Mesenchymal stem cell (in vitro differentiated cells and primary cell): Measurements from ENCODE around the gene TPRA1.

Source experiments
- DNase-seq: peaks from one replicate; pipeline ENCODE4 v3.0.0-alpha.2; 2013
- H2AFZ ChIP-seq: one replicate; pipeline ENCODE4 v1.6.1; 2013; ENCODE audit warnings: low read depth, mild to moderate bottlenecking, control low read depth, inconsistent platforms, low read length, moderate library complexity
- H2AK5ac ChIP-seq: 2 replicates; pipeline ENCODE4 v1.6.1; 2013; ENCODE audit warnings: low read length, moderate library complexity, mild to moderate bottlenecking, inconsistent platforms; ENCODE audit not compliant: severe bottlenecking
- H2BK120ac ChIP-seq: one replicate; pipeline ENCODE4 v1.6.1; 2013; ENCODE audit warnings: low read depth, mild to moderate bottlenecking, inconsistent platforms, low read length, moderate library complexity
- H2BK12ac ChIP-seq, 2 experiments: one replicate each; pipeline ENCODE4 v1.6.1; 2013; ENCODE audit warnings: inconsistent platforms in 2 of 2, low read length in 2 of 2, mild to moderate bottlenecking in 2 of 2, moderate library complexity in 2 of 2, control low read depth in 1 of 2
- H2BK15ac ChIP-seq: one replicate; pipeline ENCODE4 v1.6.1; 2013; ENCODE audit warnings: mild to moderate bottlenecking, low read depth, inconsistent platforms; ENCODE audit not compliant: poor library complexity, severe bottlenecking
- H2BK5ac ChIP-seq: 2 replicates; pipeline ENCODE4 v1.6.1; 2013; ENCODE audit warnings: low read depth, mild to moderate bottlenecking, low read length, control low read depth, inconsistent platforms; ENCODE audit not compliant: poor library complexity, severe bottlenecking
- H3K14ac ChIP-seq, 2 experiments: one replicate each; pipeline ENCODE4 v1.6.1; 2013; ENCODE audit warnings: inconsistent platforms in 2 of 2, low read length in 2 of 2, control low read depth in 1 of 2, mild to moderate bottlenecking in 1 of 2, moderate library complexity in 1 of 2
- H3K18ac ChIP-seq, 2 experiments: one replicate each; pipeline ENCODE4 v1.6.1; 2013; ENCODE audit warnings: inconsistent platforms in 2 of 2, low read length in 2 of 2, control low read depth in 1 of 2, low read depth in 1 of 2, mild to moderate bottlenecking in 1 of 2
- H3K23ac ChIP-seq, 2 experiments: one replicate each; pipeline ENCODE4 v1.6.1; 2013; ENCODE audit warnings: inconsistent platforms in 2 of 2, low read length in 2 of 2, mild to moderate bottlenecking in 2 of 2, moderate library complexity in 2 of 2, control low read depth in 1 of 2
- H3K27ac ChIP-seq: 2 replicates; pipeline ENCODE4 v1.5.1; 2013; ENCODE audit warnings: mild to moderate bottlenecking, moderate library complexity, low read length, control low read depth, inconsistent platforms; ENCODE audit not compliant: poor library complexity, severe bottlenecking
- H3K27me3 ChIP-seq, 2 experiments: 2 replicates each; pipeline versions ENCODE4 v1.6.1 to v1.7.0; 2013; ENCODE audit warnings: low read length in 2 of 2, mild to moderate bottlenecking in 2 of 2, moderate library complexity in 2 of 2, control low read depth in 1 of 2, inconsistent platforms in 1 of 2; ENCODE audit not compliant: control insufficient read depth in 1 of 2, insufficient read depth in 1 of 2
- H3K36me3 ChIP-seq, 2 experiments: 2 replicates each; pipeline versions ENCODE4 v1.6.1 to v1.7.0; 2013; ENCODE audit warnings: low read length in 2 of 2, control low read depth in 1 of 2, inconsistent platforms in 1 of 2, low read depth in 1 of 2, mild to moderate bottlenecking in 1 of 2; ENCODE audit not compliant: insufficient read depth in 2 of 2, control insufficient read depth in 1 of 2
- H3K4ac ChIP-seq, 2 experiments: one replicate each; pipeline ENCODE4 v1.6.1; 2013; ENCODE audit warnings: inconsistent platforms in 2 of 2, low read length in 2 of 2, mild to moderate bottlenecking in 2 of 2, moderate library complexity in 2 of 2, control low read depth in 1 of 2, low read depth in 1 of 2
- H3K4me1 ChIP-seq: 2 replicates; pipeline ENCODE4 v1.6.1; 2013; ENCODE audit warnings: low read depth, low read length, control low read depth; ENCODE audit not compliant: control insufficient read depth, insufficient read depth
- H3K4me2 ChIP-seq: 2 replicates; pipeline ENCODE4 v1.6.1; 2013; ENCODE audit warnings: low read length, mild to moderate bottlenecking, inconsistent platforms; ENCODE audit not compliant: poor library complexity, severe bottlenecking
- H3K4me3 ChIP-seq, 2 experiments: 2 replicates each; pipeline versions ENCODE4 v1.5.1 to v1.7.0; 2013; ENCODE audit warnings: low read length in 2 of 2, mild to moderate bottlenecking in 2 of 2, control low read depth in 1 of 2, low read depth in 1 of 2; ENCODE audit not compliant: insufficient read depth in 1 of 2
- H3K79me1 ChIP-seq: replicated peaks from 2 replicates; pipeline ENCODE4 v1.6.1; 2013; ENCODE audit warnings: mild to moderate bottlenecking, control low read depth, low read length, inconsistent platforms; ENCODE audit not compliant: poor library complexity, severe bottlenecking
- H3K9ac ChIP-seq: 2 replicates; pipeline ENCODE4 v1.7.0; 2013; ENCODE audit warnings: mild to moderate bottlenecking, low read length, moderate library complexity
- H3K9me3 ChIP-seq: 2 replicates; pipeline ENCODE4 v1.7.0; 2013; ENCODE audit warnings: mild to moderate bottlenecking, low read length; ENCODE audit not compliant: control insufficient read depth
- H4K8ac ChIP-seq: one replicate; pipeline ENCODE4 v1.6.1; 2013; ENCODE audit warnings: inconsistent platforms, mild to moderate bottlenecking, low read length, moderate library complexity
- H4K91ac ChIP-seq: one replicate; pipeline ENCODE4 v1.6.1; 2013; ENCODE audit warnings: mild to moderate bottlenecking, low read length, inconsistent platforms
- WGBS: methylation state at CpG from one replicate; pipeline ENCODE4 v1.1.7; 2013; ENCODE audit warnings: mixed read lengths; 5-methylcytosine and 5-hydroxymethylcytosine counted together

Gene TPRA1

GRCh38 chr3:127613406-127613805 is 22.9 kb upstream of the TPRA1 start:
- Histone ChIP-seq H3K14ac (no peak overlapping the region), H3K36me3 (peaks cover 37 to 48% of the 10 kb centered on the region in 2 experiments), H2BK5ac (no peak overlapping the region), H3K23ac (no peak overlapping the region), H3K27me3 (no peaks in the 10 kb centered on the region), H3K9ac (no peak overlapping the region), H3K79me1 (peaks cover 2% of the 10 kb centered on the region), H3K4me2 (no peak overlapping the region), H4K8ac (no peak overlapping the region), H3K4ac (no peak overlapping the region), H3K4me1 (peaks cover 12% of the 10 kb centered on the region), H2AFZ (no peak overlapping the region), H3K18ac (no peak overlapping the region), H3K9me3 (no peaks in the 10 kb centered on the region), H2BK12ac (no peak overlapping the region), H4K91ac (no peak overlapping the region), H2AK5ac (no peak overlapping the region), H2BK15ac (no peak overlapping the region), H2BK120ac (no peak overlapping the region), H3K4me3 (no peak overlapping the region), H3K27ac (no peak overlapping the region)
- no peak for DNase-seq

GRCh38 chr3:127612966-127613365 is 22.4 kb upstream of the TPRA1 start:
- no peaks in the 10 kb centered on the region for H3K9me3 ChIP-seq
- no peak overlapping the region for H3K18ac ChIP-seq
- no peak overlapping the region for H3K4me2 ChIP-seq
- H2BK12ac ChIP-seq = no peak overlapping the region
- no peak overlapping the region for H3K4me3 ChIP-seq
- no peak overlapping the region for H3K14ac ChIP-seq
- H4K91ac ChIP-seq = no peak overlapping the region
- H2BK15ac ChIP-seq = no peak overlapping the region
- no peak overlapping the region for H2AFZ ChIP-seq
- H2BK120ac ChIP-seq = no peak overlapping the region
- no peak overlapping the region for H3K9ac ChIP-seq
- no peak overlapping the region for H2AK5ac ChIP-seq
- no peak overlapping the region for H3K27ac ChIP-seq
- H3K4ac ChIP-seq = no peak overlapping the region
- no peak overlapping the region for H3K23ac ChIP-seq
- no peak for DNase-seq
- H3K4me1 ChIP-seq = peaks cover 12% of the 10 kb centered on the region
- WGBS = 92% methylated on average over 6 of the region's 6 CpGs
- H2BK5ac ChIP-seq = no peak overlapping the region
- H3K79me1 ChIP-seq = peaks cover 2% of the 10 kb centered on the region
- no peaks in the 10 kb centered on the region for H3K27me3 ChIP-seq
- H4K8ac ChIP-seq = no peak overlapping the region
- H3K36me3 ChIP-seq = peaks cover 37 to 48% of the 10 kb centered on the region in 2 experiments

GRCh38 chr3:127611251-127611650 is 20.7 kb upstream of the TPRA1 start:
- Histone ChIP-seq H2AFZ (no peak overlapping the region), H3K4me2 (no peak overlapping the region), H3K18ac (no peak overlapping the region), H3K4ac (no peak overlapping the region), H3K23ac (no peak overlapping the region), H3K9ac (no peak overlapping the region), H3K27ac (no peak overlapping the region), H3K9me3 (no peaks in the 10 kb centered on the region), H4K91ac (no peak overlapping the region), H4K8ac (no peak overlapping the region), H2BK15ac (no peak overlapping the region), H3K36me3 (peaks cover 36 to 49% of the 10 kb centered on the region in 2 experiments), H3K4me1 (peaks cover 12% of the 10 kb centered on the region), H3K4me3 (no peak overlapping the region), H2BK5ac (no peak overlapping the region), H2BK120ac (no peak overlapping the region), H2AK5ac (no peak overlapping the region), H2BK12ac (no peak overlapping the region), H3K79me1 (peaks cover 2% of the 10 kb centered on the region), H3K27me3 (no peaks in the 10 kb centered on the region), H3K14ac (no peak overlapping the region)
- WGBS = 96% methylated on average over 8 of the region's 8 CpGs
- no peak for DNase-seq

- H4K8ac ChIP-seq = no peak overlapping the region
- peaks cover 2% of the 10 kb centered on the region for H3K79me1 ChIP-seq
- no peak for DNase-seq
- H2BK12ac ChIP-seq = no peak overlapping the region
- H3K4me2 ChIP-seq = no peak overlapping the region
- H3K36me3 ChIP-seq = peaks cover 40 to 56% of the 10 kb centered on the region in 2 experiments
- H3K9me3 ChIP-seq = no peaks in the 10 kb centered on the region
- no peak overlapping the region for H2BK120ac ChIP-seq
- H2AK5ac ChIP-seq = no peak overlapping the region
- H3K4me1 ChIP-seq = peaks cover 10% of the 10 kb centered on the region
- H3K4me3 ChIP-seq = no peak overlapping the region
- WGBS = 97% methylated on average over 5 of the region's 5 CpGs
- no peak overlapping the region for H3K9ac ChIP-seq
- no peak overlapping the region for H3K27ac ChIP-seq
- H4K91ac ChIP-seq = no peak overlapping the region
- no peaks in the 10 kb centered on the region for H3K27me3 ChIP-seq
- H3K18ac ChIP-seq = no peak overlapping the region
- no peak overlapping the region for H2AFZ ChIP-seq
- H3K14ac ChIP-seq = no peak overlapping the region
- no peak overlapping the region for H2BK15ac ChIP-seq
- no peak overlapping the region for H3K23ac ChIP-seq
- H3K4ac ChIP-seq = no peak overlapping the region
- H2BK5ac ChIP-seq = no peak overlapping the region
These were observed 19.6 kb upstream of the TPRA1 start for GRCh38 chr3:127610105-127610504.
